ENCODE results near the gene XPO5. TPM values are rescaled to one million over a fixed set of nuclear protein-coding genes. Genes with fewer than 3 reads are reported as not detected.
"Not testable (repeated sequence)": the region's sequence is repeated elsewhere in the genome, so short reads cannot be mapped to it uniquely, and the experiment has no call there.

The XPO5 gene
- total RNA-seq, 2 donors from 2014 or later = 23.1 to 32.3 TPM

DNA sequence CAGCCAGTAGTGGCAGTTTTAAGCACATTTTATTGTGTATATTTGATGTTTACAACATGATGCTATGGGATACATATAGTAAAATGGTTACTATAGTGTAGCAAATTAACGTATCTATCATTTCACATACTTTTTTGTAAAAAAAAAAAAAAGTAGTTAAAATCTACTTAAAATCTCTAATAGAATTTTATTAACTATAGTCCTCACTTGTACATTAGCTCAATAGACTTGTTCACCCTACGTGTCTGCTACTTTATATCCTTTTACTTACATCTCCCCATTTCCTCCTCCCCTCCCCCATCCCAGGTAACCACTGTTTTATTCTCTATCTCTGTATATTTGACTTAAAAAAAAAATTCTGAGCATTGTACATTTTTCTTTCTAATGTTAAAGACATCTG, 30.2 kb upstream of the XPO5 start:
- Histone ChIP-seq H3K4me1 (no peaks in the 10 kb centered on the region), H3K36me3 (peaks cover 4% of the 10 kb centered on the region), H3K9ac (ENCODE audit: low read depth in 2 of 2, low read length in 2 of 2) (no peak overlapping the region), H3K9me3 (no peaks in the 10 kb centered on the region), H3K27me3 (no peaks in the 10 kb centered on the region), H3K4me3 (no peak overlapping the region), H3K27ac (no peak overlapping the region)
- TF ChIP-seq, protein P1, sequence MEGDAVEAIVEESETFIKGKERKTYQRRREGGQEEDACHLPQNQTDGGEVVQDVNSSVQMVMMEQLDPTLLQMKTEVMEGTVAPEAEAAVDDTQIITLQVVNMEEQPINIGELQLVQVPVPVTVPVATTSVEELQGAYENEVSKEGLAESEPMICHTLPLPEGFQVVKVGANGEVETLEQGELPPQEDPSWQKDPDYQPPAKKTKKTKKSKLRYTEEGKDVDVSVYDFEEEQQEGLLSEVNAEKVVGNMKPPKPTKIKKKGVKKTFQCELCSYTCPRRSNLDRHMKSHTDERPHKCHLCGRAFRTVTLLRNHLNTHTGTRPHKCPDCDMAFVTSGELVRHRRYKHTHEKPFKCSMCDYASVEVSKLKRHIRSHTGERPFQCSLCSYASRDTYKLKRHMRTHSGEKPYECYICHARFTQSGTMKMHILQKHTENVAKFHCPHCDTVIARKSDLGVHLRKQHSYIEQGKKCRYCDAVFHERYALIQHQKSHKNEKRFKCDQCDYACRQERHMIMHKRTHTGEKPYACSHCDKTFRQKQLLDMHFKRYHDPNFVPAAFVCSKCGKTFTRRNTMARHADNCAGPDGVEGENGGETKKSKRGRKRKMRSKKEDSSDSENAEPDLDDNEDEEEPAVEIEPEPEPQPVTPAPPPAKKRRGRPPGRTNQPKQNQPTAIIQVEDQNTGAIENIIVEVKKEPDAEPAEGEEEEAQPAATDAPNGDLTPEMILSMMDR (IDR thresholded peaks at IDR 0.05) = no peak
- intact Hi-C loops (cut with DNase I) = loop anchor here (10.0 kb wide), 1 partner anchor 59 kb away; no protein-coding TSS in a partner anchor
- DNase-seq = no peak

DNA sequence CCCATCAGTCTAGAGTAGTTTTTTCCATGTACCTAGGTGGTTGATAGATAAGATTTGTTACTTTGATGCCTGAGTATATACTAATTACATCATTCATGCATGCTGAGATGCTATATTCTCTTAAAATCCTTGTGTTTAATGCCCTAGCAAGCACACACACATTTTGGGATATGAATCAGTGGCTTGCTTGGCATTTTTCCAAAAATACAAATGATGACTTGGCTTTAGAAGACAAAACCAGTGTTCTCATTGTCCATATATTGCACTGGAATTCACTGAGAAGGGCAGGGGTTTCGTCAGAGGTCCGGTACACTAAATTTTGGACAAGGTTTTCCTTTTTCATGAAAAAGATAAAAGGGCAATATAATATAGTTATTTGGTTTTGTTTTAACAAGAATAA, 28.3 kb upstream of the XPO5 start:
- H3K36me3 ChIP-seq = peaks cover 4% of the 10 kb centered on the region
- intact Hi-C loops (cut with DNase I) = loop anchor here (10.0 kb wide), 1 partner anchor 61 kb away; no protein-coding TSS in a partner anchor

DNA sequence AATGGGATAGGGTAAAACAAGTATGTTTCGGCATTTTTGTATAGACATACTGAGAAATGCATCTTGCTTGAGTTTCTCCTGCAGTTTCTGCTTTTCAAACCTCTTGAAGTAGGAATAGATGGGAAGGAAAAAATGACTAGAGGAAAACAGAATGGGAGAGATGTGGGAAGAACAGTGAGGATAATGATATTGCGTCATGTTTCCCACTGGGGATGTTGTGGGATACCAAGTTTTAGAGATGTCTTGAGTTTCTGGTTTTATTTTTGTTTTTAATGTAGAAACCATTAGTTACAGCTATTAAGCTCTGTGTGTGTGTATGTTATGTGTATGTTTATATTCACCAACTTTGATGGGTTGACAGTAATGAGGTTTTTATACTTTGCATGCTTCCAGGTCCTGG, 24.8 kb upstream of the XPO5 start:
- H3K36me3 ChIP-seq = peaks cover 3% of the 10 kb centered on the region
- TF ChIP-seq, protein P1 (IDR thresholded peaks at IDR 0.05) = no peak

More for the DNA sequence above, 28.3 kb upstream of the XPO5 start:
- Histone ChIP-seq H3K4me1 (no peaks in the 10 kb centered on the region), H3K27ac (no peak overlapping the region), H3K9ac (ENCODE audit: low read depth in 2 of 2, low read length in 2 of 2) (no peak overlapping the region), H3K9me3 (no peaks in the 10 kb centered on the region), H3K4me3 (no peak overlapping the region), H3K27me3 (no peaks in the 10 kb centered on the region)
- TF ChIP-seq, protein P1 (IDR thresholded peaks at IDR 0.05) = no peak
- DNase-seq = no peak

DNA sequence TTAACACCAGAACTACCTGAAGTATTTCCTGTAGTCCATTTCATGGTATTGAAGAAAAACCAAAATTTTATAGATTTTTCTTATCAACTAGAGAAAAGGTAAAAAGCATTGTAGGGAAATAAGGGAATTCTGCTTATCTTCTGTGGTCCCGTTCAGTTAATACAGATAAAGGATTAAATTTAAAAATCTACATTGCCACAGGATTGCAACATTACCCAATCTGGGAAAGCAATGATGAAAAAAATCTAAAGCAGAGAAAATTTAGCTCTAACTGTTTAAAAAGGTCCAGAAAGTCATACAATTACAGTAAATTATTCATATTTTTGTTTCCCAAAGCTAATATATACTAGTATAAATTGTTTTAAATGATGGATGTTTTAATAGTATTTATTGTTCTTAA, 18.1 kb upstream of the XPO5 start:
- no peak for DNase-seq
- no peak overlapping the region for H3K9ac ChIP-seq (ENCODE audit: low read depth in 2 of 2, low read length in 2 of 2)
- no peaks in the 10 kb centered on the region for H3K9me3 ChIP-seq
- H3K27ac ChIP-seq = no peak overlapping the region
- H3K4me1 ChIP-seq = no peaks in the 10 kb centered on the region
- TF ChIP-seq, protein P1 (IDR thresholded peaks at IDR 0.05) = no peak
- H3K27me3 ChIP-seq = no peaks in the 10 kb centered on the region
- no peaks in the 10 kb centered on the region for H3K36me3 ChIP-seq
- no peak overlapping the region for H3K4me3 ChIP-seq
- intact Hi-C loops (cut with DNase I) = no loop called here

More for the DNA sequence above, 24.8 kb upstream of the XPO5 start:
- H3K4me1 ChIP-seq = no peaks in the 10 kb centered on the region
- intact Hi-C loops (cut with DNase I) = loop anchor here (10.0 kb wide), 1 partner anchor 64 kb away; no protein-coding TSS in a partner anchor
- no peak overlapping the region for H3K4me3 ChIP-seq
- no peak overlapping the region for H3K9ac ChIP-seq (ENCODE audit: low read depth in 2 of 2, low read length in 2 of 2)
- no peak for DNase-seq
- H3K27me3 ChIP-seq = no peaks in the 10 kb centered on the region
- H3K27ac ChIP-seq = no peak overlapping the region
- H3K9me3 ChIP-seq = no peaks in the 10 kb centered on the region

DNA sequence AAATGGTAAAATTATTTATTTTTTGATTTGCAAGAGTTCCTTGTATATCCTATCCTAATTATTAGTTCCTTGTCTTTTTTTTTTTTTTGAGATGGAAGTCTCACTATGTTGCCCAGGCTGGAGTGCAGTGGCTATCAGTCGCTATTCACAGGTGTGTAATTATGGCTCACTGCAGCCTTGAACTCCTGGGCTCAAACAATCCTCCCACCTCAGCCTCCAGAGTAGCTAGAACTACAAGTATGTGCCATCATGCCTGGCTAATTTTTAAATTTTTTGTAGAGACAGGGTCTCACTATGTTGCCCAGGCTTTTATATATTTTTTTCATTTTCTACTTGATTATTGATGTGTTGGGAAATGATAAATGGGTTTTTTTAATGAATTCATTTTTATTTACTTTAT, 13.7 kb upstream of the XPO5 start:
- H3K27ac ChIP-seq; H3K4me3 ChIP-seq; H3K4me1 ChIP-seq; H3K36me3 ChIP-seq; H3K9me3 ChIP-seq; H3K27me3 ChIP-seq; intact Hi-C loops (cut with DNase I); DNase-seq; H3K9ac ChIP-seq (ENCODE audit: low read depth in 2 of 2, low read length in 2 of 2): not testable (repeated sequence)

DNA sequence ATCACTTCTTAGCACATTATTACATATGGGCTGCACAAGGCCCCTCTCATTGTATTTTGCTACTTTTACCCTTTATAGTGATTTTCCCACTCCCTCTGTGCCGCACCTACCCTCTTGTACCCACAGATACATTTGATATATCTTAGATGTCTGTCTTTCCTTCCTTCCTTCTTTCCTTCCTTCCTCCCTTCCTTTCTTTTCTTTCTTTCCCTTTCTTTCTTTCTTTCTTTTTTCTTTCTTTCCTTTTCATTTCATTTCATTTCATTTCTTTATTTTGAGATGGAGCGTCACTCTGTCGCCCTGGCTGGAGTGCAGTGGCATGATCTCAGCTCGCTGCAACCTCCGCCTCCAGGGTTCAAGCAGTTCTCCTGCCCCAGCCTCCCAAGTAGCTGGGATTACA, 12.4 kb upstream of the XPO5 start:
- Histone ChIP-seq H3K4me3 (no peak overlapping the region), H3K36me3 (peaks cover 18% of the 10 kb centered on the region), H3K27ac (no peak overlapping the region), H3K9me3 (no peaks in the 10 kb centered on the region), H3K4me1 (no peaks in the 10 kb centered on the region), H3K9ac (ENCODE audit: low read depth in 2 of 2, low read length in 2 of 2) (no peak overlapping the region), H3K27me3 (no peaks in the 10 kb centered on the region)
- TF ChIP-seq, protein P1 (IDR thresholded peaks at IDR 0.05) = no peak
- intact Hi-C loops (cut with DNase I) = no loop called here
- no peak for DNase-seq

All from colonic mucosa (tissue), 4 donors.